Adrenal gland (tissue), 5 donors: ENCODE data around the gene ZNF438.

Source experiments
- CTCF ChIP-seq, 6 experiments: fragments of 450-650 bp in 4 of 6; fragments of 200-600 bp in 2 of 6; sonication (generic) in 1 of 6; IDR thresholded peaks; 1 replicate in 5 of 6; 2 replicates in 1 of 6; pipeline versions ENCODE4 v1.5.1 to v1.8.0; 2016 to 2021; ENCODE audit warnings: antibody characterized with exemption in 6 of 6, mild to moderate bottlenecking in 2 of 6, moderate library complexity in 1 of 6
- POLR2A ChIP-seq, 2 donors: fragments of 450-650 bp; IDR thresholded peaks; one replicate each; pipeline ENCODE4 v1.6.1; 2017; ENCODE audit warnings: antibody characterized with exemption in 2 of 2, mild to moderate bottlenecking in 2 of 2, moderate library complexity in 1 of 2
- donor health status: DM: no; HTN: no; CAD: no.

DNA sequence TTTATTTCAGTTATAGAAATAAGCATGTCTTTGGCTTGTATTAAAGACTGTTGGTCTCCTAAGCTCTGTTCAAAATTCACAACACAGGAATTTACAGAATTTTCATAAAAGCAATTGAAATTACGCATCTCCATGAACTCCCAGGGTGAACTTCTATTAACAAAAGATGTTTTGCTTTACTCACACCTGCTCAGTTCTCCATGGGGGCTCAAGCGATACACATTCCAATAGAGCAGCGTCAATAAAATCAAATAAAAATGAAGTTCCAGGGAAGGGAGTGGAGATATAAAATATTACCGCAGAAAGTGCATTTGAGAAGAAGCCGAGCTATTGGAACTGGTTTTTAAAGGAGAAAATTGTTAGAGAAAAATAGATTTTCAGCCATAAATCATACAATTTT, 41.5 kb upstream of the ZNF438 start:
- TF ChIP-seq CTCF (IDR thresholded peaks at IDR 0.05) (no peak), POLR2A (IDR thresholded peaks at IDR 0.05) (no peak)
